Fibroblast of villous mesenchyme (primary cell): ENCODE data around the gene VEGFA. TPM values are rescaled to one million over a fixed set of nuclear protein-coding genes. Genes with fewer than 3 reads are reported as not detected.

Experiments used
- DNase-seq: peaks from one replicate; pipeline ENCODE4 v3.0.0-alpha.2; 2010; ENCODE audit warnings: low read depth
- H3K4me3 ChIP-seq: 2 replicates; pipeline ENCODE4 v1.5.1; 2011; ENCODE audit warnings: low read depth, mild to moderate bottlenecking, low read length
- CTCF ChIP-seq: IDR thresholded peaks from 2 replicates; pipeline ENCODE4 v1.5.1; 2012; ENCODE audit warnings: low read depth, mild to moderate bottlenecking, low read length; ENCODE audit not compliant: insufficient read depth
- total RNA-seq: library from RNA; depleted of rRNA; stranded (reverse); fragments of >200 nt; gene quantifications from 2 replicates; pipeline ENCODE4 v1.2.3, GENCODE V29; 2012

VEGFA gene
- total RNA-seq, 1 donor, result 84.2 TPM

GRCh38 chr6:43738877-43739641 lies 31.0 kb upstream of the VEGFA start:
- no peak for DNase-seq
- H3K4me3 ChIP-seq, result no peak overlapping the region
- TF ChIP-seq CTCF, result no peak

GRCh38 chr6:43739642-43740091 lies 30.3 kb upstream of the VEGFA start:
- DNase-seq, result no peak
- no peak overlapping the region for H3K4me3 ChIP-seq
- TF ChIP-seq CTCF, result no peak

GRCh38 chr6:43740321-43740960 lies 29.6 kb upstream of the VEGFA start:
- no peak overlapping the region for H3K4me3 ChIP-seq
- DNase-seq, result no peak
- TF ChIP-seq CTCF, result no peak

GRCh38 chr6:43740961-43741764 lies 28.8 kb upstream of the VEGFA start:
- H3K4me3 ChIP-seq, result no peak overlapping the region
- DNase-seq, result no peak
- no peak for TF ChIP-seq CTCF

GRCh38 chr6:43741829-43742228 lies 28.2 kb upstream of the VEGFA start:
- no peak for TF ChIP-seq CTCF
- no peak for DNase-seq
- no peak overlapping the region for H3K4me3 ChIP-seq

GRCh38 chr6:43742285-43742684 lies 27.7 kb upstream of the VEGFA start:
- no peak overlapping the region for H3K4me3 ChIP-seq
- no peak for DNase-seq
- no peak for TF ChIP-seq CTCF
